Tibial nerve (tissue), 4 donors: ENCODE measurements around the gene PFKFB4.

ENCODE experiments used
- CTCF ChIP-seq, 5 experiments: fragments of 200-600 bp in 3 of 5; fragments of 450-650 bp in 2 of 5; sonication (generic) in 3 of 5; IDR thresholded peaks; one replicate each; pipeline ENCODE4 v1.5.1; 2016 to 2019; ENCODE audit warnings: antibody characterized with exemption in 5 of 5, mild to moderate bottlenecking in 3 of 5, moderate library complexity in 2 of 5
- EP300 ChIP-seq, 2 donors: sonication (generic); formaldehyde crosslinking; IDR thresholded peaks; one replicate each; pipeline ENCODE4 v1.6.1; 2017; ENCODE audit warnings: antibody characterized with exemption in 2 of 2, mild to moderate bottlenecking in 1 of 2

- TF ChIP-seq CTCF (IDR thresholded peaks at IDR 0.05) (no peak), EP300 (IDR thresholded peaks at IDR 0.05) (no peak)
Observed at GRCh38 chr3:48473617-48473952, 83.0 kb downstream of the PFKFB4 start.
